Bronchial epithelial cell (primary cell): ENCODE results near the gene FSTL4. TPM values are rescaled to one million over a fixed set of nuclear protein-coding genes. Genes with fewer than 3 reads are reported as not detected.
A peak's percentile ranks its signal among the peaks of the same experiment; 100 is the strongest.

ENCODE experiments used
- DNase-seq: peaks from one replicate; pipeline ENCODE4 v3.0.0-alpha.2; 2010; ENCODE audit warnings: low read depth
- FAIRE-seq: peaks from 2 replicates; lab custom pipeline; 2011; peaks lifted over from hg19 to GRCh38; lab: Jason Lieb, UNC
- H3K27me3 ChIP-seq: 2 replicates; pipeline ENCODE4 v1.5.1; 2011; ENCODE audit warnings: low read length; ENCODE audit not compliant: control insufficient read depth, insufficient read depth
- H3K36me3 ChIP-seq: 2 replicates; pipeline ENCODE4 v1.5.1; 2011; ENCODE audit warnings: low read length; ENCODE audit not compliant: control insufficient read depth, insufficient read depth
- H3K4me3 ChIP-seq: 2 replicates; pipeline ENCODE4 v1.5.1; 2011; ENCODE audit warnings: mild to moderate bottlenecking, low read depth, low read length, control low read depth
- CTCF ChIP-seq: IDR thresholded peaks from 2 replicates; pipeline ENCODE4 v1.5.1; 2011; ENCODE audit warnings: mild to moderate bottlenecking, moderate library complexity, low read length, control low read depth, inconsistent platforms; ENCODE audit not compliant: insufficient read depth, severe bottlenecking
- total RNA-seq: library from RNA; depleted of rRNA; stranded (reverse); fragments of >200 nt; gene quantifications from 2 replicates; pipeline ENCODE4 v1.2.1, GENCODE V29; 2014

The FSTL4 gene
- total RNA-seq, 1 donor from 2014 or later = not detected

DNA sequence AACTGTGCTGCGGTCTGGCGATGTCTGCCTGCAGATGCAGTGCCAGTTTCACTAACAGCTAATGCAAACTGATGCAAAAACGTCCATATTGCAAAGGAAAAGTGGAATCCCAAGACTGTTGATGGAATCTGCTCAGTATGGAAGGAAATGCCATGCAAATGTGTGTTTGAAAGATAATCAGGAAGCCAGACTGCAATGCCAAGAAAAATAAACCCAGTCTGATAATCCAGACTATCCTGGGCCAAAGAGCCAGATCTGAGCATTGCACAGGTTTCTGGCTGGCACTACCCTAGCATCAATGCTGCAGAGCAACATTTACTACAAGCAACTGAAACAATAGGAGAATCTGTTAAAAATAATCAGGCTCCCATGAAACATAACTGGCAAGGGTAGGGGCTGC lies 130.3 kb downstream of the FSTL4 start:
- DNase-seq (no peak), FAIRE-seq (peak; percentile 52)
- TF ChIP-seq CTCF = no peak
- no peaks in the 10 kb centered on the region for H3K36me3 ChIP-seq
- H3K4me3 ChIP-seq = no peak overlapping the region
- no peaks in the 10 kb centered on the region for H3K27me3 ChIP-seq

- H3K27me3 ChIP-seq = peaks cover 2% of the 10 kb centered on the region
- no peak for TF ChIP-seq CTCF
- no peak for DNase-seq
- no peak overlapping the region for H3K4me3 ChIP-seq
- no peaks in the 10 kb centered on the region for H3K36me3 ChIP-seq
- peak; percentile 55 for FAIRE-seq
These were observed 131.5 kb downstream of the FSTL4 start for GRCh38 chr5:133480866-133481265.

DNA sequence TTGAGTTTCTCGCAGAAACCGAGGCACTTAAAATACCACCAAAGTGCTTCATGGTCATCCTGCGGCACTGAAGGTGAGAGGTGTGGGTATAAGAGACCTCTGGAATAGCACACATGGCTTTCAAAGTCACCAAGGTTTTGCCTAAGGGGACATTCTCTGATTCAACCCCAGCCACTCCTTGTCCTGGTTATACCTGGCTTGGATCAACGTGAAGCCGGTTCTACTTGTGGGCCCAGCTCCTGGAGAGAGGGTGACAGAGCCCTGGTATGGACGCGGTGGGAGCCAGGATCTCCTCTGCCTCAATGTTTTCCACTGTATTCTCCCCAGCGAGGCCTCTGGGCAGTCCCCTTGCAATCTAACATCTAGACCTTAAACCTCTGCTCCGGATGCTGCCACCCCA lies 132.0 kb downstream of the FSTL4 start:
- H3K4me3 ChIP-seq = no peak overlapping the region
- H3K27me3 ChIP-seq = peaks cover 2% of the 10 kb centered on the region
- H3K36me3 ChIP-seq = no peaks in the 10 kb centered on the region
- no peak for FAIRE-seq
- no peak for DNase-seq
- TF ChIP-seq CTCF = no peak

- DNase-seq (no peak), FAIRE-seq (no peak)
- Histone ChIP-seq H3K27me3 (peaks cover 2% of the 10 kb centered on the region), H3K4me3 (no peak overlapping the region), H3K36me3 (no peaks in the 10 kb centered on the region)
- no peak for TF ChIP-seq CTCF
These were observed 133.9 kb downstream of the FSTL4 start for GRCh38 chr5:133478199-133478985.

DNA sequence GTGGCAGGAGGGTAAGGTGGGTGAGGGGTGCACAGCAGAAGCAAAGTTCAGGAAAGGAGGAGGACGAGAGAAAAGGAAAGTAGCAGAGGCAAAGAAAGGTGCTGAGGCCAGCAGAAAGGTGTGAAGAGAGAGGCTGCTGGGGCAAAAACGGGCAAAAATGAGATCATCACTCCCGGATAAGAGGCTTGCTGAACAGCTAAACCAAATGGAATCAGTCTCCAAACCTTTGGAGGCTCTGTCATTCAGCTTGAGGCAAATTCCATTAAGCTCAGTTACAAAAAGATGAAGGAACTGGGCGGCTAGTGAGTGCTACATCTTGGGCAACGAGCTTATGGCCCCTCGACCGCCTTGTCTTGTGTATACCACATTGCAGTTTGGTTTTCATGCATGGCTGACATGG lies 136.4 kb downstream of the FSTL4 start:
- DNase-seq = peak; percentile 61
- Histone ChIP-seq H3K4me3 (no peak overlapping the region), H3K36me3 (no peaks in the 10 kb centered on the region), H3K27me3 (peaks cover 2% of the 10 kb centered on the region)
- TF ChIP-seq CTCF = no peak
- no peak for FAIRE-seq
